Cardiac fibroblast (primary cell): Measurements from ENCODE around the gene POU6F1.
"Not testable (repeated sequence)": the region's sequence is repeated elsewhere in the genome, so short reads cannot be mapped to it uniquely, and the experiment has no call there.

Experiments
- DNase-seq, 2 donors: peaks; one replicate each; pipeline versions ENCODE4 v3.0.0 to v3.0.0-alpha.2; 2010; ENCODE audit warnings: low read depth in 2 of 2
- H3K4me3 ChIP-seq, 2 donors: replicated peaks in 1 of 2; 1 replicate in 1 of 2; 2 replicates in 1 of 2; pipeline ENCODE4 v1.5.1; 2011; ENCODE audit warnings: low read depth in 2 of 2, low read length in 2 of 2, mild to moderate bottlenecking in 2 of 2, moderate library complexity in 1 of 2
- TF ChIP-seq, protein P1 (sequence below): IDR thresholded peaks from one replicate; pipeline ENCODE4 v1.5.1; 2011; ENCODE audit warnings: low read depth, mild to moderate bottlenecking, low read length, inconsistent platforms

POU6F1 gene, protein sequence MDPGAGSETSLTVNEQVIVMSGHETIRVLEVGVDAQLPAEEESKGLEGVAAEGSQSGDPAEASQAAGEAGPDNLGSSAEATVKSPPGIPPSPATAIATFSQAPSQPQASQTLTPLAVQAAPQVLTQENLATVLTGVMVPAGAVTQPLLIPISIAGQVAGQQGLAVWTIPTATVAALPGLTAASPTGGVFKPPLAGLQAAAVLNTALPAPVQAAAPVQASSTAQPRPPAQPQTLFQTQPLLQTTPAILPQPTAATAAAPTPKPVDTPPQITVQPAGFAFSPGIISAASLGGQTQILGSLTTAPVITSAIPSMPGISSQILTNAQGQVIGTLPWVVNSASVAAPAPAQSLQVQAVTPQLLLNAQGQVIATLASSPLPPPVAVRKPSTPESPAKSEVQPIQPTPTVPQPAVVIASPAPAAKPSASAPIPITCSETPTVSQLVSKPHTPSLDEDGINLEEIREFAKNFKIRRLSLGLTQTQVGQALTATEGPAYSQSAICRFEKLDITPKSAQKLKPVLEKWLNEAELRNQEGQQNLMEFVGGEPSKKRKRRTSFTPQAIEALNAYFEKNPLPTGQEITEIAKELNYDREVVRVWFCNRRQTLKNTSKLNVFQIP

DNA sequence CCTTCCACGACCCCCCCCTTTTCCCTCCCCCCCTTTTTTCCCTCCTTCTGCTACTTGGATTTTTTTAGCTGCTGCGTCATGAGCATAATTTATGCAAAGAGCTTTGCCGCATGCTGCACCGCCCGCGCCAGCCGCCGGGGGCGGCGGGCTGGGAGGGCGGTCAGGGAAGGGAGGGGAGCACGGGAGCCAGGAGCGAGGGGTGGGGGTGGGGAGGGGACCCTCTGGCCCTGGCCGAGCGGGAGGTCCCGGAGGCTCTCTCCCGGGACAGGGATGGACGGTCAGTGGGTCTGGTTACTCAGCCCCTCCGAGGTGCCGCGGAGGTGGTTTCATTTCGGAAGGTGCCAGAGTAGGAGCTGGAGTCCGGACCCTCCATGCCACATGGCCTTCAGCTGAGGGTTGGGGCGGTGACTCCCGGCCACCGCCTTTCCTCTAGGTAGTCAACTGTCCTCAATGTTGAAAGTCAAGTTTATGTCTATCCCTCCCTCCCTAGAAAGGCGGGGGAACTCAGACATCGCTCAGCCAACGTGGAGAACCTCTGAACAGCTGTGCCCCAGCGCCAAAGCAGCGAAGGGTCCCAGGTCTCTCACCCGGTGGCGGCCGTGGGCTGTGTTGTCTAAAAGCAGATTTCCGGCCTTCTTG, at the start of gene POU6F1:
Gene POU6F1 (minus strand): TSS at position 95 of the 639 bp plus-strand sequence. CDS start 11,226 bp downstream, outside the sequence.
- TF ChIP-seq, protein P1, sequence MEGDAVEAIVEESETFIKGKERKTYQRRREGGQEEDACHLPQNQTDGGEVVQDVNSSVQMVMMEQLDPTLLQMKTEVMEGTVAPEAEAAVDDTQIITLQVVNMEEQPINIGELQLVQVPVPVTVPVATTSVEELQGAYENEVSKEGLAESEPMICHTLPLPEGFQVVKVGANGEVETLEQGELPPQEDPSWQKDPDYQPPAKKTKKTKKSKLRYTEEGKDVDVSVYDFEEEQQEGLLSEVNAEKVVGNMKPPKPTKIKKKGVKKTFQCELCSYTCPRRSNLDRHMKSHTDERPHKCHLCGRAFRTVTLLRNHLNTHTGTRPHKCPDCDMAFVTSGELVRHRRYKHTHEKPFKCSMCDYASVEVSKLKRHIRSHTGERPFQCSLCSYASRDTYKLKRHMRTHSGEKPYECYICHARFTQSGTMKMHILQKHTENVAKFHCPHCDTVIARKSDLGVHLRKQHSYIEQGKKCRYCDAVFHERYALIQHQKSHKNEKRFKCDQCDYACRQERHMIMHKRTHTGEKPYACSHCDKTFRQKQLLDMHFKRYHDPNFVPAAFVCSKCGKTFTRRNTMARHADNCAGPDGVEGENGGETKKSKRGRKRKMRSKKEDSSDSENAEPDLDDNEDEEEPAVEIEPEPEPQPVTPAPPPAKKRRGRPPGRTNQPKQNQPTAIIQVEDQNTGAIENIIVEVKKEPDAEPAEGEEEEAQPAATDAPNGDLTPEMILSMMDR = peak; percentile 51
- H3K4me3 ChIP-seq = peak within 1 kb of the TSS; percentile 71 to 73
- DNase-seq = peak; percentile 77 to 86

DNA sequence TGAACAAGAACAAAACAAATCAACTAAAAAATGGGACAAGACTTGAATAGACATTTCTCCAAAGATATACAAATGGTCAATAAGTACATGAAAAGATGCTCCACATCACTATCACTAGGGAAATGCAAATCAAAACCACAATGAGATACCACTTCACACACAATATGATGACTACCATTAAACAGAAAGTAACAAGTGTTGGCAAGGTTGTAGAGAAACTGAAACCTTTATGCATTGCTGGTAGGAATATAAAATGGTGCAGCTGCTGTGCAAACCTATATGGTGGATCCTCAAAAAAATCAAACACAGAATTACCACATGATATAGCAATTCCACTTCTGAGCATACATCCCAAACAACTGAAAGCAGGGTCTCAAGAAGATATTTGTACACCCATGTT, 47.2 kb upstream of the POU6F1 start:
- no peak overlapping the region for H3K4me3 ChIP-seq
- TF ChIP-seq, protein P1 = no peak
- DNase-seq = no peak

DNA sequence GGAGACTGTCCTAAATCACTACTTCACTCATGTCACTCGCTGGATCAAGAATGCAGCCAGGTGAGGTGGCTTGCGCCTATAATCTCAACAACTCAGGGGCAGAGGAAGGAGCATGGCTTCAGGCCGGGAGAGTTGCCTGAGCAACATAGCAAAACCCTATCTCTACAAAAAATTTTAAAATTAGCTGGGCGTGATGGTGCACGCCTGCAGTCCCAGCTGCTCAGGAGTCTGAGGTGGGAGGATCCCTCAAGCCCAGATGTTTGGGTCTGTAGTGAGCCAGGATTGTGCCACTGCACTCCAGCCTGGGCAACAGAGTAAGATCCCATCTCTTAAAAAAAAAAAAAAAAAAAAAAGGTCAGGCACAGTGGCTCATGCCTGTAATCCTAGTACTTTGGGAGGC, 46.4 kb upstream of the POU6F1 start:
- H3K4me3 ChIP-seq = no peak overlapping the region
- no peak for DNase-seq
- TF ChIP-seq, protein P1 = no peak

DNA sequence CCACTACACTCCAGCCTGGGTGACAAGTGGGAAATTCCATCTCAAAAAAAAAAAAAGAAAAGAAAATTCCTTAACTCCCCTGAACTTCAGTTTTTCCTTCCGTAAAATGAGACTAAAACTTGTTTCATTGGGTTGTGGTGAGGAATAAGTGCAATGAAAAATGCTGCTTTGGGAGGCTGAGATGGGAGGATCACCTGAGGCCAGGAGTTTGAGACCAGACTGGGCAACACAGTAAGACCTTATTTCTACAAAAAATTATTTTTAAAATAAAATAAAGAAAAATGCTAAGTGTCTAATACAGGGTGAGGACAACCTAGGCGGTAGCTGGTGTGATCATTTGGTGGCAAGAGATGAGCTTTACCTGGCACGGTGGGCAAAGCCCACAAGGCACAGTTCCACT, 45.5 kb upstream of the POU6F1 start:
- TF ChIP-seq, protein P1 = no peak
- no peak overlapping the region for H3K4me3 ChIP-seq
- DNase-seq = no peak

DNA sequence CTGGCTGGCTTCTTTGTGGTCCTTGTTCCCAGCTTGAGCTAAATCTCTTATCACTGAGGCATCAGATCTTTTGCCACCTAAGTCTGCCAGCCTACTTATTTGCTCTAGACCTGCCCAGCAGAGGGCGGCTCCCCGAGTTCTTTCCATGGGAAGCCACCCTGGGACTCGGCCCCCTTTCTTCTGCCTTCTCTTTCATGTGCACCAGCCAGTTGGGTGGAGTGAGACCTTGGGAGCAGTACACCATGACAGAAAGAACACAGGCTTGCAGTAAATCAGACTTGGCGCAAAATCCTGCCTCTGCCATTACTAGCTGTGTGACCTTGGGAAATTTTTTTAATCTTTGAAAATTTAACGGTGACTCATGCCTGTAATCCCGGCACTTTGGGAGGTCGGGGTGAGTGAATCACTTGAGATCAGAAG, 44.9 kb upstream of the POU6F1 start:
- TF ChIP-seq, protein P1 = peak; percentile 49
- DNase-seq = peak; percentile 39 to 70
- no peak overlapping the region for H3K4me3 ChIP-seq

DNA sequence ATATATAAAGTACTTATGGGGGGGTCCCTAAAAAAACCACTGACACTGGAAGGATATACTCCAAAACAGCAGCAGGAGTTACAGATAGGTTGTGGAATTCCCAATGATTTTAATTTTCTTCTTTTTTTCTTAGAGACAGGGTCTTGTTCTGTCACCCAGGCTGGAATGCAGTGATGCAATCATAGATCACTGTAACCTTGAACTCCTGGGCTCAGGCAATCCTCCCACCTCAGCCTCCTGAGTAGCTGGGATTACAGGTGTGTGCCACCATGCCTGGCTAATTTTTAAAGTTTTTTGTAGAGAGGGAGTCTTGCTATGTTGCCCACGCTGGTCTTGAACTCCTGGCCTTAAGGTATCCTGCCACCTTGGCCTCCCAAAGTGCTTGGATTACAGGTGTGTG, 41.7 kb upstream of the POU6F1 start:
- DNase-seq, H3K4me3 ChIP-seq: not testable (repeated sequence)

DNA sequence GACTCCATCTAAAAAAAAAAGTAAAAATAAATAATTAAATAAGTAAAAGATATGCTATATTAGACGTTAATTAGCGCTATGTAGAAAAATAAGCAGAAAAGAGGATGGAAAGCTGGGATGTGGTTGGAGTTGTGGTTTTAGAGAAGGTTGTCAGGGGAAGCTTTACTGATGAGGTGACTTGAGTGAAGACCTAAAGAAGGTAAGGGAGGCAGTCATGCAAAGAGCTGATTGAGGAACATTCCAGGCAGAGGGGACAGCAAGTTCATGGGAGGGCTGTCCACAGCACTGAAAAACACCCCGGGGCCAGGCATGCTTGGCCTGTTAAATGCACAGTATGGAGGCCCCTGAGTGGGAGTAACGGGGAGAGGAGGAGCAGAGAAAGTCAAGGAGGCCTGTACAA, 36.7 kb upstream of the POU6F1 start:
- H3K4me3 ChIP-seq = no peak overlapping the region
- TF ChIP-seq, protein P1 = no peak
- DNase-seq = no peak
